Type B pancreatic cell (in vitro differentiated cells): ENCODE results near the gene LGALS16. TPM values are rescaled to one million over a fixed set of nuclear protein-coding genes. Genes with fewer than 3 reads are reported as not detected.

Source experiments
- DNase-seq: peaks from one replicate; pipeline ENCODE4 v3.0.0; 2021; ENCODE audit warnings: mixed read lengths; ENCODE audit not compliant: unreplicated experiment; ENCODE audit errors: extremely low spot score
- H3K27ac Mint-ChIP-seq: 2 replicates; pipeline ENCODE4 v1.8.0; 2021; ENCODE audit warnings: mild to moderate bottlenecking, mixed read lengths
- H3K27me3 Mint-ChIP-seq: 2 replicates; pipeline ENCODE4 v1.8.0; 2021; ENCODE audit warnings: mixed read lengths
- H3K36me3 Mint-ChIP-seq: 2 replicates; pipeline ENCODE4 v1.8.0; 2021; ENCODE audit warnings: mixed read lengths
- H3K4me1 Mint-ChIP-seq: one replicate; pipeline ENCODE4 v1.8.0; 2021; ENCODE audit warnings: mixed read lengths; ENCODE audit not compliant: unreplicated experiment
- H3K4me3 Mint-ChIP-seq: 2 replicates; pipeline ENCODE4 v1.8.0; 2021; ENCODE audit warnings: mild to moderate bottlenecking, mixed read lengths
- H3K9me3 Mint-ChIP-seq: 2 replicates; pipeline ENCODE4 v1.8.0; 2021; ENCODE audit warnings: mixed read lengths
- CTCF ChIP-seq: fragments of 200-600 bp; sonication (generic); conservative IDR thresholded peaks from 2 replicates; pipeline ENCODE4 v1.5.0; 2021; ENCODE audit warnings: antibody characterized with exemption, mild to moderate bottlenecking
- total RNA-seq: library from RNA; stranded (reverse); gene quantifications from 2 replicates; pipeline ENCODE4 v1.2.1, GENCODE V29; 2021; ENCODE audit warnings: low replicate concordance

Gene LGALS16
- total RNA-seq, 1 donor from 2014 or later: not detected

GRCh38 chr19:39631178-39631577, 24.5 kb upstream of the LGALS16 start:
- Mint-ChIP-seq H3K27ac (no peak overlapping the region), H3K4me1 (no peaks in the 10 kb centered on the region), H3K9me3 (no peaks in the 10 kb centered on the region), H3K4me3 (no peak overlapping the region), H3K36me3 (no peaks in the 10 kb centered on the region), H3K27me3 (peaks cover 14% of the 10 kb centered on the region)
- no peak for DNase-seq
- TF ChIP-seq CTCF: no peak

- H3K36me3 Mint-ChIP-seq: no peaks in the 10 kb centered on the region
- TF ChIP-seq CTCF: no peak
- DNase-seq: no peak
- peaks cover 14% of the 10 kb centered on the region for H3K27me3 Mint-ChIP-seq
- H3K9me3 Mint-ChIP-seq: no peaks in the 10 kb centered on the region
- H3K27ac Mint-ChIP-seq: no peak overlapping the region
- H3K4me1 Mint-ChIP-seq: no peaks in the 10 kb centered on the region
- H3K4me3 Mint-ChIP-seq: no peak overlapping the region
These were observed 24.1 kb upstream of the LGALS16 start for GRCh38 chr19:39631626-39632025.

- H3K36me3 Mint-ChIP-seq: no peaks in the 10 kb centered on the region
- no peak for TF ChIP-seq CTCF
- H3K4me1 Mint-ChIP-seq: no peaks in the 10 kb centered on the region
- no peak overlapping the region for H3K27ac Mint-ChIP-seq
- H3K9me3 Mint-ChIP-seq: no peaks in the 10 kb centered on the region
- peaks cover 25% of the 10 kb centered on the region for H3K27me3 Mint-ChIP-seq
- DNase-seq: no peak
- H3K4me3 Mint-ChIP-seq: no peak overlapping the region
These were observed 17.8 kb upstream of the LGALS16 start for GRCh38 chr19:39637891-39638290.

GRCh38 chr19:39641773-39642172, 13.9 kb upstream of the LGALS16 start:
- no peaks in the 10 kb centered on the region for H3K4me1 Mint-ChIP-seq
- no peaks in the 10 kb centered on the region for H3K9me3 Mint-ChIP-seq
- no peak overlapping the region for H3K27ac Mint-ChIP-seq
- H3K4me3 Mint-ChIP-seq: no peak overlapping the region
- H3K36me3 Mint-ChIP-seq: no peaks in the 10 kb centered on the region
- peaks cover 17% of the 10 kb centered on the region for H3K27me3 Mint-ChIP-seq
- TF ChIP-seq CTCF: no peak
- no peak for DNase-seq

- Mint-ChIP-seq H3K9me3 (no peaks in the 10 kb centered on the region), H3K27me3 (peaks cover 13% of the 10 kb centered on the region), H3K4me3 (no peak overlapping the region), H3K27ac (no peak overlapping the region), H3K4me1 (no peaks in the 10 kb centered on the region), H3K36me3 (no peaks in the 10 kb centered on the region)
- DNase-seq: no peak
- TF ChIP-seq CTCF: no peak
These were observed 12.1 kb upstream of the LGALS16 start for GRCh38 chr19:39643591-39643990.

- no peak overlapping the region for H3K4me3 Mint-ChIP-seq
- no peak for DNase-seq
- TF ChIP-seq CTCF: no peak
- no peaks in the 10 kb centered on the region for H3K9me3 Mint-ChIP-seq
- H3K4me1 Mint-ChIP-seq: no peaks in the 10 kb centered on the region
- no peak overlapping the region for H3K27ac Mint-ChIP-seq
- no peaks in the 10 kb centered on the region for H3K36me3 Mint-ChIP-seq
- H3K27me3 Mint-ChIP-seq: peaks cover 17% of the 10 kb centered on the region
These were observed 9.8 kb upstream of the LGALS16 start for GRCh38 chr19:39645800-39646411.
